Prostate gland (tissue), 2 donors: Measurements from ENCODE around the gene CELA2A.

Source experiments
- POLR2A ChIP-seq: fragments of 450-650 bp; IDR thresholded peaks from one replicate; pipeline ENCODE4 v1.6.1; 2016; ENCODE audit warnings: antibody characterized with exemption, mild to moderate bottlenecking
- POLR2AphosphoS5 ChIP-seq: sonication (generic); formaldehyde crosslinking; IDR thresholded peaks from one replicate; pipeline ENCODE4 v1.6.1; 2017; ENCODE audit warnings: antibody characterized with exemption
- TF ChIP-seq, protein P1 (sequence below), 4 experiments: fragments of 200-600 bp in 2 of 4; fragments of 450-650 bp in 2 of 4; sonication (generic) in 2 of 4; IDR thresholded peaks; 1 replicate in 3 of 4; 2 replicates in 1 of 4; pipeline ENCODE4 v1.5.1; 2016 to 2019; ENCODE audit warnings: antibody characterized with exemption in 4 of 4, mild to moderate bottlenecking in 2 of 4, moderate library complexity in 2 of 4

DNA sequence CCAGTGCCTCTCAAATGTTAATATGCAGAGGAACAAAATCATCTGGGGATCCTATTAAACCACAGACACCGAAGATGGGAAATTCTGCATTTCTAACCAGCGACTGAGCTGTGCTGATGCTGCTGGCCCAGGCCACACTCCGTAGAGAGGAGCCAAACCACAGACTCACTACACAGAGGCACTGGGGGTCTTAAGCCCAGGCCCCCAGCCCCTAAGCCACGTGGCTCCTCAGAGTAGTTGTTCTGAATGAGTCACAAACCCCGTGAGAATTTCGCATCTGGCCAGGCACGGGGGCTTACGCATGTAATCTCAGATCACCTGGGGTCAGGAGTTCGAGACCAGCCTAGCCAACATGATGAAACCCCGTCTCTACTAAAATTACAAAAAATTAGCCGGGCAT is 2.8 kb upstream of the CELA2A start:
- TF ChIP-seq, protein P1, sequence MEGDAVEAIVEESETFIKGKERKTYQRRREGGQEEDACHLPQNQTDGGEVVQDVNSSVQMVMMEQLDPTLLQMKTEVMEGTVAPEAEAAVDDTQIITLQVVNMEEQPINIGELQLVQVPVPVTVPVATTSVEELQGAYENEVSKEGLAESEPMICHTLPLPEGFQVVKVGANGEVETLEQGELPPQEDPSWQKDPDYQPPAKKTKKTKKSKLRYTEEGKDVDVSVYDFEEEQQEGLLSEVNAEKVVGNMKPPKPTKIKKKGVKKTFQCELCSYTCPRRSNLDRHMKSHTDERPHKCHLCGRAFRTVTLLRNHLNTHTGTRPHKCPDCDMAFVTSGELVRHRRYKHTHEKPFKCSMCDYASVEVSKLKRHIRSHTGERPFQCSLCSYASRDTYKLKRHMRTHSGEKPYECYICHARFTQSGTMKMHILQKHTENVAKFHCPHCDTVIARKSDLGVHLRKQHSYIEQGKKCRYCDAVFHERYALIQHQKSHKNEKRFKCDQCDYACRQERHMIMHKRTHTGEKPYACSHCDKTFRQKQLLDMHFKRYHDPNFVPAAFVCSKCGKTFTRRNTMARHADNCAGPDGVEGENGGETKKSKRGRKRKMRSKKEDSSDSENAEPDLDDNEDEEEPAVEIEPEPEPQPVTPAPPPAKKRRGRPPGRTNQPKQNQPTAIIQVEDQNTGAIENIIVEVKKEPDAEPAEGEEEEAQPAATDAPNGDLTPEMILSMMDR (IDR thresholded peaks at IDR 0.05) = no peak
- TF ChIP-seq POLR2A = no peak
- TF ChIP-seq POLR2AphosphoS5 = no peak
